Measurements from ENCODE around the gene BANK1. TPM values are rescaled to one million over a fixed set of nuclear protein-coding genes. Genes with fewer than 3 reads are reported as not detected.

Gene BANK1
- total RNA-seq, 3 donors from 2014 or later, result 0.23 to 1.7 (median 0.24) TPM

DNA sequence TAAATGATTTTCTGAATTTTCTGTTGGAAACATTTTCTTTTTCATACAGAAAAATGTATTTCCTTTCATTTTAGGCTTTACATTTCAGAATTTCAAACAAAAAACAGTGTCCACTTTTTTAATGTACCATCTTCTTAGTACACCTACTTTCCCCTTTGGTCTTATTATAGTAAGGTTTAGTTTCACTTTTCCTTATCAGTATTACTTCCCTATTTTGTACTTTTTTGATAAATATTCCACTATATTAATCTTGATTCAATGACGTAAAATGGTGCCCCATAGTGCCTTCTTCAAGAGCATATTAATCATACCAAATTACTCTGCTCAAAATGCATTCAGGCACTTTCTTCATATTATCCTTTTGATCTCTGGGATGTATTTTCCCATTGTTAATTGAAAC is 52.5 kb downstream of the BANK1 start:
- no peak for ATAC-seq

DNA sequence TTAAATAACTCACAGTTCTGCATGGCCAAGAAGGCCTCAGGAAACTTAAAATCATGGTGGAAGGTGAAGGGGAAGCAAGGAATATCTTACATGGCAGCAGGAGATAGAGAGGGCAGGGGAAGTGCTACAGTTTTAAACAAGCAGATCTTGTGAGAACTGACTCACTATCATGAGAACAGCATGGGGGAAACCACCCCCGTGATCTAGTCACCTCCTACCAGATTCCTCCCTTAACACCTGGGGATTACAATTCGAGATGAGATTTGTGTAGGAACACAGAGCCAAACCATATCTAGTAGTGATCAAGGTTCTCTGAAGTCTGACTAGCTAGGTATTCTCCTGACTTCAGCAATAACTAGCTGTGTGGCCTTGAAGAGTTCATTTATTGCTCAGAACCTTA is 56.0 kb downstream of the BANK1 start:
- ATAC-seq, result peak in 1 of 2 donors; percentile 23
- Mint-ChIP-seq H3K9me3 (no peaks in the 10 kb centered on the region), H3K4me1 (ENCODE audit: low read depth) (no peaks in the 10 kb centered on the region), H3K36me3 (ENCODE audit: insufficient read depth) (no peaks in the 10 kb centered on the region), H3K27me3 (ENCODE audit: low read depth) (no peaks in the 10 kb centered on the region), H3K4me3 (no peak overlapping the region)
- no peak for DNase-seq

More for the DNA sequence above, 52.5 kb downstream of the BANK1 start:
- Mint-ChIP-seq H3K9me3 (no peaks in the 10 kb centered on the region), H3K4me1 (ENCODE audit: low read depth) (no peaks in the 10 kb centered on the region), H3K36me3 (ENCODE audit: insufficient read depth) (no peaks in the 10 kb centered on the region), H3K27me3 (ENCODE audit: low read depth) (no peaks in the 10 kb centered on the region), H3K4me3 (no peak overlapping the region)
- DNase-seq, result no peak

DNA sequence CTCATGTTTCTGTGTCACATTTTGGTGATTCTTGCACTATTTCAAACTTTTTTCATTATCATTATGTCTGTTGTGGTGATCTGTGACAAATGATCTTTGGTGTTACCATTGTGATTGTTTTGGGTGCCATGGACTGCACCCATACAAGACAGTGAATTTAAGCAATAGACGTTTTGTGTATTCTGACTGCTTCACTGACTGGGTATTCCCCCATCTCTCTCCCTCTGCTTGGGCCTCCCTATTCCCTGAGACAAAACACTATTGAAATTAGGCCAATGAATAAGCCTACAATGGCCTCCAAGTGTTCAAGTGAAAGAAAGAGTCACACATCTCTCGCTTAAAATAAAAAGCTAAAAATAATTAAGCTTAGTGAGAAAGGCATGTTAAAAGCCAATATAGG is 60.2 kb downstream of the BANK1 start:
- Mint-ChIP-seq H3K4me3 (no peak overlapping the region), H3K4me1 (ENCODE audit: low read depth) (no peaks in the 10 kb centered on the region), H3K9me3 (no peaks in the 10 kb centered on the region), H3K27me3 (ENCODE audit: low read depth) (no peaks in the 10 kb centered on the region), H3K36me3 (ENCODE audit: insufficient read depth) (no peaks in the 10 kb centered on the region)
- no peak for ATAC-seq
- DNase-seq, result no peak

DNA sequence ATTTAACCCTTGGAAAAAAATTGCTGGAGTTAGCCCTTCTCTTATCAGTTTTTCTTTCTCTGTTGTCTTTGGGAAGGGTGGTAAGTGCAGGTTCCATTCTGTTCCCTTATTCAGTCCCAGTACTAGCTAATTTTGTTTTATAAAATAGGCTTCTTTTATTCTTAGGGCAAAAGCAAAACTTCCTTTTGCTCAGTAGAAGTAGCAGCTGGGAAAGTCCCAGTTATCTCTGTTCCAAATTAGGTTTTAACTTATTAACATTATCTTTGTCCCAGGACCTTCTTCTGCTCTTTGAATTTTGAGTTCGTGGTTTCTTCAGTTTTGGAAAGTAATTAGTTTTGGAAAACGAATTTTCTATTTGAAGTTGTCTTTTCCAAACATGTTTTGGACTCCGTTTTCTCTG is 61.1 kb downstream of the BANK1 start:
- no peak for DNase-seq
- H3K4me1 Mint-ChIP-seq (ENCODE audit: low read depth), result no peaks in the 10 kb centered on the region
- H3K4me3 Mint-ChIP-seq, result no peak overlapping the region
- no peak for ATAC-seq
- H3K36me3 Mint-ChIP-seq (ENCODE audit: insufficient read depth), result no peaks in the 10 kb centered on the region
- no peaks in the 10 kb centered on the region for H3K27me3 Mint-ChIP-seq (ENCODE audit: low read depth)
- no peaks in the 10 kb centered on the region for H3K9me3 Mint-ChIP-seq

DNA sequence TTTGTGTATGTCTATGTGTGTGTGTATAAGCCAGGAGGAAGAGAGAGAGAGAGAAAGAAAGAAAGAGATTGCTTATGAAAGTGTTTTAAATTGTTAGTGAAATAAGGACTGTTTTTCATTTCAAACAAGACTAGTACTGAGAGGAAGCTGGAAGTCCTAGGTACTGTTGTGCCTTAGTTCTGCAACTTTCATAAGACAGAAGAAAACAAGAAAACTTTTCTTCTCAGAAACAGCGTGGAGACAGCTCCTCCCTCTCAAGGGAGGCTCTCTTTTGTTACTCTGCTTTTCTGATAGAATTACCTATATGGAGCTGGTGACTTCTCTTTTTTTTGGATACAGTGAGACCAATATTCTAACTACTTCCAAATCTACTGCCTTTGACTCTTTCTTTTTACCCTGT is 62.5 kb downstream of the BANK1 start:
- Mint-ChIP-seq H3K4me1 (ENCODE audit: low read depth) (no peaks in the 10 kb centered on the region), H3K4me3 (no peak overlapping the region), H3K27me3 (ENCODE audit: low read depth) (no peaks in the 10 kb centered on the region), H3K9me3 (no peaks in the 10 kb centered on the region), H3K36me3 (ENCODE audit: insufficient read depth) (no peaks in the 10 kb centered on the region)
- no peak for ATAC-seq
- no peak for DNase-seq

DNA sequence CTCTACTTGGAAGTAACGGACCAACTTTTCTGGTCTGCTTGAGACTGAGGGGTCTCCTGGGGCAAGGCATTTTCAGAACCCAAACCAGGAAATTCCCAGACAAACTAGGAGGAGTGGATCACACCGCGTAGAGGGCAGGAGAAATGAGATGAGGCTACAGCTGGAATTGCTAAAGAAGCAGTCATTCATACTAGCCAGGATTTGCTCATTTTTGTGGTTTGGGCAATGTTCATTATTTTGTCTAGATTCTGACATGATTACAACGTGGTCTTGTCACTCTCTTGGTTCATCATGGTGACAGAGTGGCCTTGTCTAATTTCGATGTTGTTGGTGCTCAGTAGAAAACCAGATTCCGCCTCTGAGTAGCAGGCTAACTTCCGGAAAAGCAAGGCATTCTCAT is 63.2 kb downstream of the BANK1 start:
- H3K36me3 Mint-ChIP-seq (ENCODE audit: insufficient read depth), result no peaks in the 10 kb centered on the region
- DNase-seq (no peak), ATAC-seq (no peak)
- H3K27me3 Mint-ChIP-seq (ENCODE audit: low read depth), result no peaks in the 10 kb centered on the region
- no peaks in the 10 kb centered on the region for H3K4me1 Mint-ChIP-seq (ENCODE audit: low read depth)
- no peaks in the 10 kb centered on the region for H3K9me3 Mint-ChIP-seq
- no peak overlapping the region for H3K4me3 Mint-ChIP-seq

DNA sequence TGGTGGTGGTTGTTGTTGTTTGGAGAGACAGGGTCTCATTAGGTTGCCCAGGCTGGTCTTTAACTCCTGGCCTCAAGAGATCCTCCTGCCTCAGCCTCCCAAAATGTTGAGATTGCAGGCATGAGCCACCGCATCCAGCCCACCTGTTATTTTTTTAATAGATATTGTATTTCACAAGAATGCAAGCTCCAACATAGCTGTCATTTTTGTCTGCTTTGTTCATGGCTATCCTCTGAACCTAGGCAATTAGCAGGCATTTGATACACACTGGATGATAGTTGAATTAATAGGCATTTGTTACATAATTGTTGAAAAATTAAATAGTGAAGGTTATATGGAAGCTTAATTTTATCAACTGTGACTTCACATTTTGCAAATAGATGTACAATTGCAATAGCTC is 64.7 kb downstream of the BANK1 start:
- Mint-ChIP-seq H3K27me3 (ENCODE audit: low read depth) (no peaks in the 10 kb centered on the region), H3K4me3 (no peak overlapping the region), H3K9me3 (no peaks in the 10 kb centered on the region), H3K36me3 (ENCODE audit: insufficient read depth) (no peaks in the 10 kb centered on the region), H3K4me1 (ENCODE audit: low read depth) (no peaks in the 10 kb centered on the region)
- ATAC-seq (no peak), DNase-seq (no peak)

DNA sequence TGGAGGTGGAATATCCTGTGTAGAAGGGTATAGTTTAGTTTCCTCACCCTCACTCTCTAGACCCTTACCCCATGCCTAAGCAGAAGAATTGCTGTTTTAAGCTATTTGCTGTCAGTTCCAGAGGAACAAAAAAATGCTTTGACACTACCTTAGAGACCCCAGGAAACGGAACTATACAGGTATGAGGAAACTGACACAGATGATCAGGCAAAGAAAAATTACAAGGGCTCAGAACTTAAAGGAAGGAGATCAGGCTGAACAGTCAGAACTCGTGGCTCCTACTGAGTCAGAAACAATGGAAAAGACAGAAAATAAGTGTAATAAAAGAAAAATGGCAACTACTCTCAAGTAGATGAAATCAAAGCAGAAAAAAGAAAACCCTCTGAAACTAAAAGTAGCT is 65.6 kb downstream of the BANK1 start:
- Mint-ChIP-seq H3K4me1 (ENCODE audit: low read depth) (no peaks in the 10 kb centered on the region), H3K9me3 (no peaks in the 10 kb centered on the region), H3K36me3 (ENCODE audit: insufficient read depth) (no peaks in the 10 kb centered on the region), H3K27me3 (ENCODE audit: low read depth) (no peaks in the 10 kb centered on the region), H3K4me3 (no peak overlapping the region)
- no peak for ATAC-seq
- DNase-seq, result no peak

DNA sequence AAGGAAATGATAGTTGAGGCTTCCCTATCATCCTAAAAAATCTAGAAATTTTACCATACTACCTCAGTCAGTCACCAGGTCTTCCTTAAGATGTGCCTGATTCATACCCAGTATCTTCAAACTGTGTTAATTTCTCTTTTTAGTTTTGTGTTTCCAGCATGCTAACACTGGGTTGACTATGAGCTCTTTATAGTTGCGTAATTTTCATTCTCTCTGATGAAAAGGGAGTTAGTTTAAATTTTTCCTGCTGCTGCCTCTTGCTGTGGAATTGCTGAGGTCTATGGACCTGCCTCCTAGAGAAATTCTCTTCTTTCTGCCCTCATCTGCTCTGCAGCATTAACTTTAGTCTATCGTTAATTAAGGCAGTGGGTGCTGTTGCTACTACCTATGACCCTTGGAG is 66.6 kb downstream of the BANK1 start:
- H3K4me1 Mint-ChIP-seq (ENCODE audit: low read depth), result no peaks in the 10 kb centered on the region
- peaks cover 2% of the 10 kb centered on the region for H3K27me3 Mint-ChIP-seq (ENCODE audit: low read depth)
- ATAC-seq, result no peak
- DNase-seq, result no peak
- H3K4me3 Mint-ChIP-seq, result no peak overlapping the region
- H3K9me3 Mint-ChIP-seq, result no peaks in the 10 kb centered on the region
- H3K36me3 Mint-ChIP-seq (ENCODE audit: insufficient read depth), result no peaks in the 10 kb centered on the region

DNA sequence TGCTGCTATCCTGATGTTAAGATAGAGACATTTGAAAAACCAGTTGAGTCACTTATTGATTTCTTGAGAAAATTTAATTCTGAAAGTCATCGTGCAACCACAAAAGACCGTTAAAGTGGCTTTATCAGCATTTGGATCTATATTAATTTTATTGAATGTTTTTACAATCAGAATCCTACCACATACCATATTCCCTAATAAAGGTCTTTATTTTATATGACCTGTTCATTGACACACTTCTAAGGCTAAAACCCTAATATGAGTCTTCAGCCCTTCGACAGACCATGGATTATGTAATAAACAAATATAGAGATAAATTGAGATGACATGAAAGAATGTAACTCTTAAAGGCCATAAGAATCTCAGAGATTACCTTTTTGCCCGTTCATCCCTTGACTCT is 68.1 kb downstream of the BANK1 start:
- Mint-ChIP-seq H3K9me3 (no peaks in the 10 kb centered on the region), H3K4me3 (no peak overlapping the region), H3K4me1 (ENCODE audit: low read depth) (no peaks in the 10 kb centered on the region)

DNA sequence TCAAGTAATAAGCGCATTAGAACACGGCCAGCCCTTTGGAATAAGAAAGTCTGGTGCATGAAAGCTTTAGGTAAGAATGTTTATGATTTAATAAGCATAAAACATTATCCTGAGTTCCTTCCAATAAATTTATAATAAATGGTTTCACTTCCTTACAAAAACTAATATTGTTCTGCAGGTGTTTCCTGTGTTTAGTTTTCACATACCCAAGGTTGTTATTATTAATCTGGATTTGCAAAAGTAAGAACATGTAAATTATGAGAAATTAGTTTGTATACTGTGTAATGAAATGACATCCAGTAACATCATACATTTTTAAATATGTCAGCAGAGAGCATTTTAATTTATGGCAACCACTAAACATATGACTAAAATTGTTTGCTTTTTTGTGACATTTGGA is 72.1 kb downstream of the BANK1 start:
- no peak overlapping the region for H3K4me3 Mint-ChIP-seq
- no peak for ATAC-seq
- H3K27me3 Mint-ChIP-seq (ENCODE audit: low read depth), result peaks cover 6% of the 10 kb centered on the region
- no peaks in the 10 kb centered on the region for H3K9me3 Mint-ChIP-seq
- H3K36me3 Mint-ChIP-seq (ENCODE audit: insufficient read depth), result no peaks in the 10 kb centered on the region
- H3K4me1 Mint-ChIP-seq (ENCODE audit: low read depth), result no peaks in the 10 kb centered on the region
- DNase-seq, result no peak

More for the DNA sequence above, 68.1 kb downstream of the BANK1 start:
- DNase-seq (no peak), ATAC-seq (no peak)
- H3K27me3 Mint-ChIP-seq (ENCODE audit: low read depth), result peaks cover 3% of the 10 kb centered on the region
- H3K36me3 Mint-ChIP-seq (ENCODE audit: insufficient read depth), result no peaks in the 10 kb centered on the region

DNA sequence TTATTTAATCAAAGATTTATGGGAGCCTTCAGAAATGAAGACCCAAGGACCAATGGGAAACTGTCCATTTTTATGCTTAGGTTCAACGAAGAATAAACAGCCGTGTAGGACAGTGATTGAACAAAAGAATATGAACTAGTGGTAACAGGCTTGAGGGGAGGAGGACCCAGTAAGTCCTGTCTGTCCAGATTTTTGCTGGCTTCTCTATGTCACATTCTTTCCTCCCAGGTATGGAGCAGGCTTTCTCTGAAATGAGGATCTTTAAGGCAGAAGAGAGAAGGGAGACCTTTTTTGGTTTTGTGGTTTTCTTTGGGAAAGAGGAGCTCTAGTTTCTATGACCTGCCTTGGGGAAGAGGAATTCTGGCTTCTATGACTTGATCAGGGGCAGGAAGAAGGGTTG is 74.1 kb downstream of the BANK1 start:
- H3K4me3 Mint-ChIP-seq, result no peak overlapping the region
- no peaks in the 10 kb centered on the region for H3K36me3 Mint-ChIP-seq (ENCODE audit: insufficient read depth)
- ATAC-seq (no peak), DNase-seq (no peak)
- H3K4me1 Mint-ChIP-seq (ENCODE audit: low read depth), result no peaks in the 10 kb centered on the region
- H3K9me3 Mint-ChIP-seq, result no peaks in the 10 kb centered on the region
- H3K27me3 Mint-ChIP-seq (ENCODE audit: low read depth), result peaks cover 6% of the 10 kb centered on the region

DNA sequence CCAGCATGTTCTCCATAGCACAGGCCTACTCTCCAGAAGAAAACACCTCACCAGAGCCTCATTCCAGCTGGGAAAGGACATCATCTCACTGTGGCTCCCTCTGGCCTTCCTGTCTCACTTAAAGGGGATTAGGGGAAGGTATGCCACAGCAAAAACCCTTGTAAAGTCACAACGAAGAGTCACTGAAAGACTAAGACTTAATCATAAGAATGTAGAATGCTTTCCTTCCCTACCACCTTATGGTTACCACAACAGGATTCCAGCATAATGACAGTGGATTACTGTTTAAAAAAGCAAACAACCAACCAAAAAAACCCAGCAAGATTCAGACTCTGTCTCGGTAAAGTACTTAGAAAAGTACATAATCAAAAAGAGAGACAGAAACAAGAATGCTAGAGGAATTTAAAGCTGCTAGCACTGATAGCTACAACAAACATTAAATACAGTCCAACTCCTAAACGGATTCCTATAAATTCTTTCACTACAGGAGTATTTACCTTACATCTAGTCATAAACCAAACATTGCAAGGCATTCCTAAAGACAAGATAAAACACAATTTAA is 75.1 kb downstream of the BANK1 start:
- H3K4me3 Mint-ChIP-seq, result no peak overlapping the region
- no peaks in the 10 kb centered on the region for H3K9me3 Mint-ChIP-seq
- H3K4me1 Mint-ChIP-seq (ENCODE audit: low read depth), result no peaks in the 10 kb centered on the region
- no peaks in the 10 kb centered on the region for H3K36me3 Mint-ChIP-seq (ENCODE audit: insufficient read depth)
- ATAC-seq, result no peak
- no peak for DNase-seq
- peaks cover 6% of the 10 kb centered on the region for H3K27me3 Mint-ChIP-seq (ENCODE audit: low read depth)

DNA sequence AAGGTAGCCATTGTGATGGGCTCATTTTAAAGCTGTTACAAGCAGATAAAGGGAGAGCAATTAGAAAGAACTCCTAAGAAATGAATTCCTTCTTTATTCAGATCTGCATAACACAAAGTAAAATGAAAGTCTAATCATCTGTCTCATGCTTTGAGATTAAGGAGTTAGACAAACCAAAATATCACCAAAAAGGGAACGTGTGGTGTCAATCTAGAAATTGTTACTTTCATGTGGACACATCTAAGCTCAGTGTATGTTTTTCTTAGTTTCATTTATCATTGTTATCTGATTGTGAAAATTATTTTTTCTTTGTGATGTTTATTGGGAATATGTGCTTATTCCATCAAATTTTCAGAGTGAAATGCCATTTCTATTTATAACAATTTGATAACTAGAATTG is 80.3 kb downstream of the BANK1 start:
- ATAC-seq, result no peak
- H3K27me3 Mint-ChIP-seq (ENCODE audit: low read depth), result peaks cover 8% of the 10 kb centered on the region
- H3K36me3 Mint-ChIP-seq (ENCODE audit: insufficient read depth), result no peaks in the 10 kb centered on the region
- no peak for DNase-seq
- no peaks in the 10 kb centered on the region for H3K4me1 Mint-ChIP-seq (ENCODE audit: low read depth)
- H3K4me3 Mint-ChIP-seq, result no peak overlapping the region
- H3K9me3 Mint-ChIP-seq, result no peaks in the 10 kb centered on the region

DNA sequence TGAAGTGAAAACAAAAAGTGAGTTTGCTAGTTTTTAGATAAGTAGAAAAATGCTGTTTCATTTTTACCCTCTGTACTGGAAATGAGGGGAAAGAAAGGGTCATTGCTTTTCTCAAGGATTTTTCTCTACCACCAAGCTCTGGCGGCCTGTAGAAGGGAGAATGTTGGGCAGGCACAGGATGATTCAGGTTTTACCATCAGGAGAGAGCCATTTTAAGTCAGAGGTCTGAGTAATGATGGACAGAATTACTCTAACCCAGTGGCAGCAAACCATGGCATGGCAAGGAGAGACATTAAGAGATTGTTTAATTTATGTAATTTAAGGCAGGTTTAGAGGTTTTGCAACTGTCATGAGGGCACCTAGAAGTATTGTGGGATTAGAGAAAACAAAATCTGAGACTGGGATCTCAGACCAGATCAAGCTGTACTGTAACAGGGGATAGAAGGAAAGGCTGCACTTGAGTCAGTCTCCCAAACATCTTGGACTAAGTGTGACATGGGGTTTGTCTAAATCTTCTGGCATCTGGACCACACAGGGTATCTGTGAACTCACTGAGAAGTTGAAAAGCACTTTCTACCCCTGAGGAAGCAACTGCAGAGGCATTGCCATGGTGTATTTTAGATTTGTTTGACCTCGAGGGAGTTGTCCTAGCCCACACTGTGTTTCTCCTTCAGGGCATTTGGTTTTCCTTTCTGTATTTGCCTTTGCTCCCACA is 81.6 kb downstream of the BANK1 start:
- ATAC-seq (no peak), DNase-seq (no peak)
- Mint-ChIP-seq H3K4me1 (ENCODE audit: low read depth) (no peaks in the 10 kb centered on the region), H3K27me3 (ENCODE audit: low read depth) (peaks cover 10% of the 10 kb centered on the region), H3K36me3 (ENCODE audit: insufficient read depth) (no peaks in the 10 kb centered on the region), H3K9me3 (peaks cover 6% of the 10 kb centered on the region), H3K4me3 (no peak overlapping the region)

Measured in activated T-cell treated with anti-CD3 and anti-CD28 coated beads, Interleukin-2, amount 50 U/mL, for 4 hours (primary cell).